NCI-H748 (cell line): Measurements from ENCODE around the gene FYB1.

Experiments
- DNase-seq: peaks from one replicate; lab custom pipeline; 2025; ENCODE audit not compliant: unreplicated experiment; lab: John Stamatoyannopoulos, UW

The FYB1 gene

DNA sequence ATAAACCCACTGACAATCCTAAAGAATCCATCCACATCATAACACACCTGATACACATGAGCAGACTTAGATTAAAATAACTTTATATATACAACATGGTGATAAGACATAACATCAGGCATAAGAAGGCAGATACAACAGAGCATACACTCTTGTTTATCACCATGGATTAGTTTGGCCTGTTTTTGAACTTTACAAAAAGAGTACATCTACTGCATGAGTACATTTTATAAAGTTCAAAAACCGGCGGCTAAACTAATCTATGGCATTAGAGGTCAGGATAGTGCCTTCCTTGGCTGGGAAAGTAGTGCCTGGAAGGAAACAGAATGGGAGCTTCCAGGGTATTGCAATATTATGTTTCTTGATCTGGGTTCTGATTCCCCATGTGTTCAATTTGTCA, 160.3 kb downstream of the FYB1 start:
- DNase-seq = no peak

DNA sequence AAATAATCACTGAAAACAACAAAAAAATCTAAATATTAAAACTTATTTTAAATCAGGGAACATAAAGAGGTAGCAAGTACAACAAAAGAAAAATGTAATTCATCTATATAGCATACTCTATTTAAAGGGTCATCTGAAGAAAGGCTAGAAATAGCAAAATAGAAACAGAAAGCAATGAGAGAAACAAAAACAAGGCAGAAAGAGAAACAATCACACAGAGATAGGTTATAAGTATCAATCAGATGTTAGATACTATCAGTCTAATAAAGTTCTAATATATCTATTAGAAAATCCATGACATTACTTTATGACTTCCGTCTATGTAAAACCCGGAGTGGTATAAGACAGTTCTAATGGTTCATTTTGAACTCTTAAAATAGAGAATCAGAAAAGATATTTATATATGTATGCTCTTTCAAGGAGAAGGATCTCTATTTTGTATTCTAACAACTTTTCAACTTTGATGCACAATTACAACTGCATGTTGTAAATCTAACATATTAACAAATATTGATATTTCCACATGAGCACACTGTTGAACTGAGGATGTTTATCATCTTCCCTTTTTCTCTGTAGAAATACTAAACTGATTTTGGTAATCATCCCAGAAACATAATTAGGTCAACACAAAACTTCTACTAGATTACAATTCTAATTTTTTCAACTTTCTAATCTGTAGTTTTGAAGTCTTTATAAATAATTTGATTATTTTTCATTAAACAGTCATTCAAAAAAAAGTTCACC, 161.0 kb downstream of the FYB1 start:
- no peak for DNase-seq

DNA sequence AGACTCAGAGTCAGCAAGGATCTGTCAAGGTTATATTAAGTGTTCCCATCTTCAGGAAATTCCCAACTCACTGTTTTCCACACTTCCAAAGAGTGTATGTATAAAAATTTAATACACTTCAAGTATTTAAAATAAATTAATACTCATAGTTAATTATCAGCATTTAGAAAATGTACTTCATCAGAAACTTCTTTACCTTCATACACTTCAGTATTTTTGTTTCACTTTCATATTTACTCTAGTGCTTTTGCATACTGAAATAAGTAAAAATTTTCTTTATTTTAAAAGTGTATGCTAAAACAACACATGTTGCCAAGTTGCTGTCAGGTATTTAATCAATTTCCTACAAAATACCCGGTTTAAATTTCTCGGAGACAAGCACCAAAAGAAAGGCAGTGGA, 161.6 kb downstream of the FYB1 start:
- no peak for DNase-seq

DNA sequence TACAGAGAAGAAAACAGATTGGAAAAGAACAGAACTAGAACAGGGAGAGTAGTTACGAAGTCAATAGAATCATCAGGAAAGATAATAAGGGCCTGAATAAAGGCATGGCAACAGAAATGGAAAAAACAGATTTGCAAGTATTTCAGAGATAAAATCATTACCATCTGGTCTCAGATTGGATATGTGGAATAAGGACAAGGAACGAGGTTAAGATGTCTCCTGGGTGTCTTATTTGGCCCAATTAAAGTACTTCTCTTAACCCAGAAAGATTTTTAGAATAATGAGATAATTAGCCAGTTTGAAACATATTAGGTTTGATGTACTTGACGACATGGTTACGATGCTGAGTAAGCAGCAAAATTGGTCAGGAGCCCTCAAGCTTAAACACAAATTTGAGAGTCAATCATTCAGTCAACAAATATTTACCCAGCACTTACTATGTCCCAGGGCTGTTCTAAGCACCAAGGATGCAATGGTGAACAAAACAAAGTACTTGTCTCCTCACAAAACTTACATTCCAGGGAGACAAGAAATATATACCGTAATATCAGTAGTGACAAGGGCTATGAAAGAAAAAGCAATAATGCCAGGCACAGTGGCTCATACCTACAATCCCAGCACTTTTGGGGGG, 163.5 kb downstream of the FYB1 start:
- DNase-seq = peak; percentile 61
